Keratinocyte (primary cell): ENCODE results near the gene CBL.

ENCODE experiments used
- CTCF ChIP-seq, 3 experiments: IDR thresholded peaks in 1 of 3; conservative IDR thresholded peaks in 1 of 3; optimal IDR thresholded peaks in 1 of 3; 2 replicates in 2 of 3; 3 replicates in 1 of 3; pipeline versions ENCODE3 to v1.5.1; 2011; ENCODE audit warnings: low read length in 3 of 3, mild to moderate bottlenecking in 3 of 3, moderate library complexity in 2 of 3, control low read depth in 1 of 3, inconsistent platforms in 1 of 3; ENCODE audit not compliant: insufficient read depth in 2 of 3; ENCODE audit errors: extremely low read depth in 1 of 3
- EZH2 ChIP-seq: IDR thresholded peaks from one replicate; pipeline ENCODE4 v1.6.1; 2012; ENCODE audit warnings: inconsistent platforms, mild to moderate bottlenecking, low read length, moderate library complexity

GRCh38 chr11:119342023-119342300 is 135.8 kb downstream of the CBL start:
- TF ChIP-seq EZH2: no peak
- no peak for TF ChIP-seq CTCF (optimal IDR thresholded peaks at IDR 0.05 in 1 of 3, IDR thresholded peaks at IDR 0.05 in 1 of 3, conservative IDR thresholded peaks at IDR 0.05 in 1 of 3; ENCODE audit: extremely low read depth in 1 of 3, insufficient read depth in 2 of 3, low read length in 3 of 3)
